ENCODE results near the gene ATF1.
"Not testable (repeated sequence)": the region's sequence is repeated elsewhere in the genome, so short reads cannot be mapped to it uniquely, and the experiment has no call there.

Gene ATF1

GRCh38 chr12:50799908-50800307, 36.0 kb downstream of the ATF1 start:
- no peak for DNase-seq (ENCODE audit: low read depth in 2 of 2)

- no peak for DNase-seq (ENCODE audit: low read depth in 2 of 2)
These were observed 39.5 kb downstream of the ATF1 start for GRCh38 chr12:50803230-50803875.

- no peak for DNase-seq (ENCODE audit: low read depth in 2 of 2)
These were observed 42.3 kb downstream of the ATF1 start for GRCh38 chr12:50806176-50806575.

GRCh38 chr12:50809131-50809530, 45.2 kb downstream of the ATF1 start:
- not testable (repeated sequence) for DNase-seq (ENCODE audit: low read depth in 2 of 2)

- DNase-seq (ENCODE audit: low read depth in 2 of 2): not testable (repeated sequence)
These were observed 51.0 kb downstream of the ATF1 start for GRCh38 chr12:50814921-50815320.

- DNase-seq (ENCODE audit: low read depth in 2 of 2): no peak
These were observed 56.3 kb downstream of the ATF1 start for GRCh38 chr12:50820177-50820576.

GRCh38 chr12:50822082-50822481, 58.2 kb downstream of the ATF1 start:
- no peak for DNase-seq (ENCODE audit: low read depth in 2 of 2)

- not testable (repeated sequence) for DNase-seq (ENCODE audit: low read depth in 2 of 2)
These were observed 59.8 kb downstream of the ATF1 start for GRCh38 chr12:50823724-50824123.

GRCh38 chr12:50824914-50825313, 61.0 kb downstream of the ATF1 start:
- DNase-seq (ENCODE audit: low read depth in 2 of 2): no peak

- DNase-seq (ENCODE audit: low read depth in 2 of 2): no peak
These were observed 61.5 kb downstream of the ATF1 start for GRCh38 chr12:50825372-50825838.

GRCh38 chr12:50828121-50828520, 64.2 kb downstream of the ATF1 start:
- DNase-seq (ENCODE audit: low read depth in 2 of 2): no peak

- DNase-seq (ENCODE audit: low read depth in 2 of 2): no peak
These were observed 65.0 kb downstream of the ATF1 start for GRCh38 chr12:50828886-50829285.

- DNase-seq (ENCODE audit: low read depth in 2 of 2): not testable (repeated sequence)
These were observed 69.9 kb downstream of the ATF1 start for GRCh38 chr12:50833801-50834200.

GRCh38 chr12:50839042-50839441, 75.1 kb downstream of the ATF1 start:
- no peak for DNase-seq (ENCODE audit: low read depth in 2 of 2)

- DNase-seq (ENCODE audit: low read depth in 2 of 2): no peak
These were observed 77.0 kb downstream of the ATF1 start for GRCh38 chr12:50840809-50841487.

GRCh38 chr12:50841716-50842531, 78.0 kb downstream of the ATF1 start:
- no peak for DNase-seq (ENCODE audit: low read depth in 2 of 2)

GRCh38 chr12:50842637-50843493, 79.0 kb downstream of the ATF1 start, which contains the start of gene TMPRSS12:
Gene TMPRSS12, plus strand, starts transcription at chr12:50842926. Its CDS starts 39 bp downstream, at chr12:50842965.
- DNase-seq (ENCODE audit: low read depth in 2 of 2): no peak

GRCh38 chr12:50845021-50845647, 81.2 kb downstream of the ATF1 start:
- no peak for DNase-seq (ENCODE audit: low read depth in 2 of 2)

GRCh38 chr12:50848963-50849362, 85.1 kb downstream of the ATF1 start:
- DNase-seq (ENCODE audit: low read depth in 2 of 2): no peak

GRCh38 chr12:50855218-50855617, 91.3 kb downstream of the ATF1 start:
- not testable (repeated sequence) for DNase-seq (ENCODE audit: low read depth in 2 of 2)

- DNase-seq (ENCODE audit: low read depth in 2 of 2): not testable (repeated sequence)
These were observed 91.8 kb downstream of the ATF1 start for GRCh38 chr12:50855679-50856078.

Data from stimulated activated CD4-positive, alpha-beta T cell treated with anti-CD3 and anti-CD28 coated beads, Interleukin-1b, Interleukin-23, amount 100 ng/mL, for 4 hours (primary cell).